IMR-90 (cell line): ENCODE data around the gene DSC2. TPM values are rescaled to one million over a fixed set of nuclear protein-coding genes. Genes with fewer than 3 reads are reported as not detected.

ENCODE experiments used
- ATAC-seq: fragments of 200-7000 bp; cut with Tn5 transposase; 2 replicates; pipeline ENCODE4 v1.9.1; 2020; ENCODE audit warnings: low read depth, mild to moderate bottlenecking, moderate library complexity
- BruUV-seq: library from RNA; stranded (reverse); fragments of 400-500 nt; replicated peaks from 2 replicates; lab custom pipeline; 2021; lab: Mats Ljungman, UMichigan
- CTCF ChIA-PET: fragments of 300-600 bp; formaldehyde crosslinking; extraction: SDS; loops from one replicate; lab custom pipeline; 2021; ENCODE audit warnings: antibody characterized with exemption; lab: Yijun Ruan, JAX
- POLR2A ChIA-PET: fragments of 300-600 bp; sonication (Branson Sonifier 250); formaldehyde crosslinking; loops from one replicate; lab custom pipeline; 2022; ENCODE audit warnings: antibody characterized with exemption; ENCODE audit not compliant: unreplicated experiment; lab: Charles Lee
- DNase-seq: peaks from one replicate; pipeline ENCODE4 v3.0.0; 2013
- H2AFZ ChIP-seq: replicated peaks from 2 replicates; pipeline ENCODE3; 2013; ENCODE audit warnings: low read length, mild to moderate bottlenecking; ENCODE audit not compliant: poor library complexity
- H2AK5ac ChIP-seq: 2 replicates; pipeline ENCODE4 v1.6.1; 2013; ENCODE audit warnings: low read depth, low read length, inconsistent platforms
- H2AK9ac ChIP-seq: replicated peaks from 2 replicates; pipeline ENCODE3; 2013; ENCODE audit warnings: mild to moderate bottlenecking, low read depth, low read length, moderate library complexity; ENCODE audit not compliant: poor library complexity
- H2BK120ac ChIP-seq: 2 replicates; pipeline ENCODE4 v1.6.1; 2013; ENCODE audit warnings: low read depth, low read length, inconsistent platforms
- H2BK15ac ChIP-seq: 3 replicates; pipeline ENCODE4 v1.6.1; 2013; ENCODE audit warnings: low read depth, low read length, inconsistent platforms
- H2BK20ac ChIP-seq: 2 replicates; pipeline ENCODE4 v1.6.1; 2013; ENCODE audit warnings: low read depth, mild to moderate bottlenecking, inconsistent platforms, low read length, moderate library complexity
- H2BK5ac ChIP-seq: 2 replicates; pipeline ENCODE4 v1.6.1; 2013; ENCODE audit warnings: mild to moderate bottlenecking, low read depth, low read length, inconsistent platforms; ENCODE audit not compliant: poor library complexity, severe bottlenecking
- H3K14ac ChIP-seq: replicated peaks from 2 replicates; pipeline ENCODE4 v1.6.1; 2013; ENCODE audit warnings: low read depth, low read length, inconsistent platforms
- H3K18ac ChIP-seq: 2 replicates; pipeline ENCODE4 v1.6.1; 2013; ENCODE audit warnings: low read depth, low read length, control low read depth
- H3K23ac ChIP-seq: 2 replicates; pipeline ENCODE4 v1.6.1; 2013; ENCODE audit warnings: low read depth, low read length, inconsistent platforms
- H3K27ac ChIP-seq: 2 replicates; pipeline ENCODE4 v1.5.1; 2013; ENCODE audit warnings: mild to moderate bottlenecking, control low read depth, low read length; ENCODE audit not compliant: insufficient read depth
- H3K27me3 ChIP-seq: 2 replicates; pipeline ENCODE4 v1.6.1; 2013; ENCODE audit warnings: low read length; ENCODE audit not compliant: control insufficient read depth, insufficient read depth
- H3K36me3 ChIP-seq: 2 replicates; pipeline ENCODE4 v1.6.1; 2013; ENCODE audit warnings: low read length, mixed read lengths; ENCODE audit not compliant: control insufficient read depth, insufficient read depth
- H3K4ac ChIP-seq: 2 replicates; pipeline ENCODE4 v1.6.1; 2013; ENCODE audit warnings: low read depth, low read length, inconsistent platforms
- H3K4me1 ChIP-seq: 2 replicates; pipeline ENCODE4 v1.6.1; 2013; ENCODE audit warnings: low read length, mixed read lengths; ENCODE audit not compliant: control insufficient read depth, insufficient read depth
- H3K4me2 ChIP-seq: 2 replicates; pipeline ENCODE4 v1.6.1; 2013; ENCODE audit warnings: low read depth, mild to moderate bottlenecking, control low read depth, low read length, moderate library complexity
- H3K4me3 ChIP-seq: 2 replicates; pipeline ENCODE4 v1.5.1; 2013; ENCODE audit warnings: low read depth, mild to moderate bottlenecking, control low read depth, low read length, moderate library complexity; ENCODE audit not compliant: insufficient read depth
- H3K56ac ChIP-seq: 2 replicates; pipeline ENCODE4 v1.6.1; 2013; ENCODE audit warnings: low read length, inconsistent platforms; ENCODE audit not compliant: insufficient read depth; ENCODE audit errors: extremely low read depth
- H3K79me1 ChIP-seq, 2 experiments: 2 replicates each; pipeline ENCODE4 v1.6.1; 2013; ENCODE audit warnings: low read length in 2 of 2, inconsistent platforms in 1 of 2, low read depth in 1 of 2
- H3K9ac ChIP-seq: 2 replicates; pipeline ENCODE4 v1.6.1; 2013; ENCODE audit warnings: low read depth, low read length, control low read depth
- H3K9me1 ChIP-seq: 2 replicates; pipeline ENCODE4 v1.6.1; 2013; ENCODE audit warnings: low read length, inconsistent platforms; ENCODE audit not compliant: insufficient read depth
- H3K9me3 ChIP-seq: 2 replicates; pipeline ENCODE4 v1.6.1; 2013; ENCODE audit warnings: low read length; ENCODE audit not compliant: control insufficient read depth, insufficient read depth
- H4K20me1 ChIP-seq: 2 replicates; pipeline ENCODE4 v1.6.1; 2013; ENCODE audit warnings: low read length, inconsistent platforms; ENCODE audit not compliant: insufficient read depth
- H4K5ac ChIP-seq: 2 replicates; pipeline ENCODE4 v1.6.1; 2013; ENCODE audit warnings: mild to moderate bottlenecking, low read depth, low read length, control low read depth
- H4K8ac ChIP-seq, 2 experiments: 2 replicates each; pipeline ENCODE4 v1.6.1; 2013; ENCODE audit warnings: low read depth in 2 of 2, low read length in 2 of 2, control low read depth in 1 of 2, inconsistent platforms in 1 of 2
- H4K91ac ChIP-seq: 2 replicates; pipeline ENCODE4 v1.6.1; 2013; ENCODE audit warnings: low read depth, low read length, inconsistent platforms; ENCODE audit not compliant: insufficient read depth
- MAFK ChIP-seq: IDR thresholded peaks from 2 replicates; pipeline ENCODE4 v1.6.1; 2012; ENCODE audit warnings: low read depth, low read length, improper control_type of control experiment
- RAD21 ChIP-seq: IDR thresholded peaks from 2 replicates; pipeline ENCODE4 v1.6.1; 2012; ENCODE audit warnings: low read length, improper control_type of control experiment
- RCOR1 ChIP-seq: IDR thresholded peaks from 2 replicates; pipeline ENCODE4 v1.6.1; 2012; ENCODE audit warnings: mild to moderate bottlenecking, low read length, improper control_type of control experiment; ENCODE audit not compliant: insufficient replicate concordance
- WGBS, 2 experiments: methylation state at CpG; one replicate each; pipeline versions ENCODE4 v1.1.5 to v1.1.7; 2013; ENCODE audit warnings: missing lambda C conversion rate in 2 of 2; ENCODE audit not compliant: insufficient read length in 1 of 2; ENCODE audit errors: extremely low coverage in 2 of 2; 5-methylcytosine and 5-hydroxymethylcytosine counted together
- dilution Hi-C: fragments of 300-500 bp; cut with HindIII; formaldehyde crosslinking; loops from one replicate; pipeline ENCODE4 v1.14.3; 2018; ENCODE audit warnings: low sequenced_read_pairs; ENCODE audit not compliant: unreplicated experiment
- in situ Hi-C: fragments of 300-500 bp; cut with MboI; formaldehyde crosslinking; loops from 3 replicates; pipeline ENCODE4 v1.14.3; 2019; ENCODE audit warnings: low sequenced_read_pairs, inconsistent platforms, mixed read lengths
- intact Hi-C: fragments of 100-400 bp; cut with micrococcal nuclease; formaldehyde crosslinking; loops from 2 replicates; pipeline ENCODE4 v1.10.0; 2022
- polyA plus RNA-seq, 3 experiments: library from polyadenylated mRNA; depleted of rRNA; stranded (reverse); fragments of >200 nt; gene quantifications; 2 replicates each; pipeline ENCODE4 v1.2.3, GENCODE V29; 2012; ENCODE audit warnings: low replicate concordance in 1 of 3
- total RNA-seq: library from RNA; depleted of rRNA; stranded (reverse); fragments of >200 nt; gene quantifications from 2 replicates; pipeline ENCODE4 v1.2.3, GENCODE V29; 2012

DSC2 gene
- total and polyA plus RNA-seq, 2 of the 4 experiments (the other 2 are of a cell fraction): not detected

DNA sequence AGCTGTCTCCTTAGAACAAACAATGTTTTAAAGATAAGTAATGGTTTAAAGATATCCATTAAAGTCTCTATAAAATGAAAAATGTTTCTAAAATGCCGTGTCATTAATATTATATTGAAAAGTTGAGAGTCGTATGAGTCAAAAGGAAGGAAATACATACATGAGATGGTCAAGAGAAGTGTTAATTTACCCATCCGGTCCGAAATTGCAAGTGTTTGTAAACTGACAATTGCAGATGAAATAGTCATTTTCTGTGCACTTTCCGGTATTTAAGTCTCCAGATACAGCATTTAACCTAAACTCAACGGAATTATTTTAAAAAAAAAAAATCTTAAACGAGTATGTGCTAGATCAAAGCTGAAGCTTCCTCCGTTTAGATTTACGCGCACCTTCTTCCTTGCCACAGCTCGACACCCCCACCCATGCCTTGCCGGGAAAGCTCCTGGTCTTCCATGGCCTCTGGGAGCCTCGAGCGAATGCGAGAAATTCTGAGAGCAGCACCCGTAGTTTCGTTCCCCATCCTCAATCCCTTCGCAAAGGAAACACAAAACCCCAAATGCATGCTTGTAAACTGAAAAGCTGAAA is 61.4 kb downstream of the DSC2 start:
- POLR2A ChIA-PET: no interaction called here
- H3K9ac ChIP-seq: no peak overlapping the region
- CTCF ChIA-PET: no interaction called here

More for the DNA sequence above, 61.4 kb downstream of the DSC2 start:
- no peak overlapping the region for H3K18ac ChIP-seq
- H2AFZ ChIP-seq: no peak overlapping the region
- in situ Hi-C loops (no loop called here), dilution Hi-C loops (no loop called here), intact Hi-C loops (no loop called here)
- H3K4ac ChIP-seq: no peak overlapping the region
- H3K23ac ChIP-seq: no peak overlapping the region
- no peak overlapping the region for H2BK15ac ChIP-seq
- no TSS peak for BruUV-seq
- no peak overlapping the region for H2AK9ac ChIP-seq
- H3K9me1 ChIP-seq: no peaks in the 10 kb centered on the region
- no peak overlapping the region for H3K4me3 ChIP-seq
- no peak overlapping the region for H4K5ac ChIP-seq
- H4K20me1 ChIP-seq: no peaks in the 10 kb centered on the region
- H3K14ac ChIP-seq: no peak overlapping the region
- no peak for TF ChIP-seq RCOR1
- TF ChIP-seq RAD21: no peak
- no peak for TF ChIP-seq MAFK
- H2BK120ac ChIP-seq: no peak overlapping the region
- H3K4me2 ChIP-seq: no peak overlapping the region
- H3K27ac ChIP-seq: no peak overlapping the region
- ATAC-seq (no peak), DNase-seq (no peak)
- H3K27me3 ChIP-seq: peaks cover 21% of the 10 kb centered on the region
- no peak overlapping the region for H4K8ac ChIP-seq
- no peak overlapping the region for H4K91ac ChIP-seq
- no peak overlapping the region for H2BK5ac ChIP-seq
- H2BK20ac ChIP-seq: no peak overlapping the region
- H3K9me3 ChIP-seq: peaks cover 8% of the 10 kb centered on the region
- 0% methylated on average over 5 of the region's 18 CpGs; no CpG with 5 or more reads in 1 of the 2 experiments for WGBS, 2 experiments
- no peaks in the 10 kb centered on the region for H3K36me3 ChIP-seq
- no peaks in the 10 kb centered on the region for H3K4me1 ChIP-seq
- no peak overlapping the region for H2AK5ac ChIP-seq
- H3K56ac ChIP-seq: no peak overlapping the region
- no peaks in the 10 kb centered on the region for H3K79me1 ChIP-seq
